Hematopoietic multipotent progenitor cell treated with erythropoietin and hydrocortisone succinate and interleukin-3 and kit ligand, for 17 days (in vitro differentiated cells): Measurements from ENCODE around the gene S1PR2.
"Not testable (repeated sequence)": the region's sequence is repeated elsewhere in the genome, so short reads cannot be mapped to it uniquely, and the experiment has no call there.

Experiments
- DNase-seq: peaks from one replicate; pipeline ENCODE4 v3.0.0-alpha.2; 2015; ENCODE audit warnings: low spot score

Gene S1PR2

GRCh38 chr19:10254244-10254643 lies 23.1 kb upstream of the S1PR2 start:
- DNase-seq = no peak

DNA sequence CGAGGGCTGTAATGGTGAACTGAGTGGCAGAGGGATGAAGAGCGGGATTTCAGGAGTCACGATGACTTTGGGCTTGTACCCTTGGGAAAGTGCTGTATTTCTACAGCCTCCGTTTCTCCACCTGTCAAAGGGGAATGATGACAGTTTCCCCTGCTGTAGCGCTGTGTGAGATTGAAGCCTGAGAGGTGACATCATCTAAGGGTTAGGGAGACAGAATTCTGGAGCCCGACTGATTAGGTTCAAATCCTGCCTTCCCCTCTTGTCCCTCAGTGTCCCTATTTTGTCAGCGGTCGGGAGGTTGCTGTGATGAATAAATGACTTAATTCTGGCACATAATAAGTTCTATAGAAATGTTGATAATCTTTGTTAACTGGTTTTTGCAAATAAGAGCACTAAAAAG lies 21.6 kb upstream of the S1PR2 start:
- DNase-seq = no peak

GRCh38 chr19:10251792-10252694 lies 20.9 kb upstream of the S1PR2 start, which contains the start of gene MRPL4:
TSS of gene MRPL4 (plus strand) at chr19:10252214. CDS start at chr19:10252254, 40 bp downstream.
- peak; percentile 98 for DNase-seq

GRCh38 chr19:10246511-10246910 lies 15.4 kb upstream of the S1PR2 start:
- no peak for DNase-seq

DNA sequence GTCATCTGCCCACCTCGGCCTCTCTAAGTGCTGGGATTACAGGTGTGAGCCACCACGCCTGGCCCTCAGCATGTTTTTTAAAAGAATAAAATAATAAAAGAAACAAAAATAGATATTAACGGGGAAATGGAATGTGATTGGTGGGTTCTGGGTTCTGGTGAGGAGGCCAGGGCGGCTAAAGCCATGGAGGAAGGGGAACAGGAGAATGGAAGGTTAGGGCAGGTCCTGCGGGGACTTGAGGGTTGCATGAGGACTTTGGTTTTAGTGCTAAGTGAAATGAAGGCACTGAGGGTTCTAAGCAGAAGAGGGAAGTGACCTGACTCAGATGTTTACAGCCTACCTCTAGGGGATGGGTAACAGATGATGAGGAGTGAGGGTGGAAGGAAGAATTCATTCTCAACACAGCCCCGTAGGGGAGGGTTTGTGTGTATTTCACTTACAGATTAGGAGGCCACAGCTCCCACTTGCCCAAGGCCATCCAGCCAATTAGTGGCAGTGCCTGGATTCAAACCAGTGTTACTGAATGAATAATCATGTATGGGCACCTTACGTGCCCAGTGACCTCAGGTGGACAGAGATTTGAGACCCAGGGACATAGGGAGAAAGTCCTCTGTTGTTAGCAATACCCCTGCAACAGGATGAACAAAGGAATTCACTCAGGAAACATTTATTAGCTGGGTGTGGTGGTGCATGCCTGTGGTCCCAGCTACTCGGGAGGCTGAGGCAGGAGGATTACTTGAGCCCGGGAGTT lies 14.2 kb upstream of the S1PR2 start:
- DNase-seq = no peak

- DNase-seq = no peak
Observed at GRCh38 chr19:10243606-10244005, 12.5 kb upstream of the S1PR2 start.

GRCh38 chr19:10241826-10242449 lies 10.8 kb upstream of the S1PR2 start:
- DNase-seq = not testable (repeated sequence)

DNA sequence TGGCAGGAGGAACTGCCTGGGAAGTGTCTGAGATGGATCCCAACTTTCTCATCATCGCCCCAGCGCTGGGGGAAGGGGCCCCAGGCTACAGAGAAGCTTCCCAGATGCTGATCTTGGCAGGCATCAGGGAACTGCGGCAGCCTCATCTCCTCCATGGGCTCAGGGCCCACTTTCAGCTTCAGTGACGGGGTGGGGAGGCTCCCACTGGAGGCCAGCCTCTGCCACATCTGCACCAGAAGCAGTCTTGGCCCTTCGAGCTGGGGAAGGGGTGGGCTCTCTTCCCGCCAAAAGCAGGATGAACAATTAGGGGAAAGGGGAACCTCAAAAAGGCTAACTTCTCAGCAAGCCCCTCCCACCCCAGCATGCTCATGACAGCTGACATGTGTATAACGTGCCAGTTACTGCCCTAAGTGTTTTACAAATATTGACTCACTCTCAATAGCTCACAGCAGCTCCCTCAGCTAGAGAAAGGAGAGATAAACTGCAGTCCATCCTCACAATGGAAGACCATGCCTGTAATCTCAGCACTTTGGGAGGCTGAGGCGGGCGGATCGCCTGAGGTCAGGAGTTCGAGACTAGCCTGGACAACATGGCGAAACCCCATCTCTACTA lies 7.1 kb upstream of the S1PR2 start:
- no peak for DNase-seq

DNA sequence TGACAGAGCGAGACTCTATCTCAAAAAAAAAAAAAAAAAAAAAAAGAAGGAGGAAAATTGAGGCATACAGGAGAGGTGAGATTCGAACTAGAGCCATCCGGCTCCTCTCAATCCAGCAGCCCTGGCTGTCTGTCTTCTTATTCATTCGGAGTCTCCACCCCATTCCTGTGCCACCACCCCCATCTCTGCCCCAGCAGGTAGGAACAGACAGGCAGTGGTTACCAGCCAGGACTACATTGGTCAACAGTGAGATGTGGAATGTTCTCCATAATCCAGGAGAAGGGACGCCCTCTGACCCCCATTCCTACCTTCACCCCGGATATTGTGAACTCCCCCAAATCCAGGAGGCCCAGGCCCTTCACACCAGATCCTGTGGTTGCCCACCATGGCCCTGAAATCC lies 6.6 kb upstream of the S1PR2 start:
- DNase-seq = no peak

- not testable (repeated sequence) for DNase-seq
Observed at GRCh38 chr19:10235409-10235808, 4.3 kb upstream of the S1PR2 start.

DNA sequence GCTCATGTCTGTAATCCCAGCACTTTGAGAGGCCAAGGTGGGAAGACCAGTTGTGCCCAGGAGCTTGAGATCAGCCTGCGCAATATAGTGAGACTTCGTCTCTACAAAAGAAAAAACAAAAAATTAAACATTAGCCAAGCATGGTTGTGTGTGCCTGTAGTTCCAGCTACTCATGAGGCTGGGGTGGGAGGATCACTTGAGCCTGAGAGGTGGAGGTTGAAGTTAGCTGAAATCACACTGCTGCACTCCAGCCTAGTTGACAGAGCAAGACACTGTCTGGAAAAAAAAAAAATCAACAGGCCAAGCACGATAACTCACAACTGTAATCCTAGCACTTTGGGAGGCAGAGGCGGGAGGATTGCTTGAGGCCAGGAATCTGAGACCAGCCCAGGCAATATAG lies 3.9 kb upstream of the S1PR2 start:
- DNase-seq = no peak

DNA sequence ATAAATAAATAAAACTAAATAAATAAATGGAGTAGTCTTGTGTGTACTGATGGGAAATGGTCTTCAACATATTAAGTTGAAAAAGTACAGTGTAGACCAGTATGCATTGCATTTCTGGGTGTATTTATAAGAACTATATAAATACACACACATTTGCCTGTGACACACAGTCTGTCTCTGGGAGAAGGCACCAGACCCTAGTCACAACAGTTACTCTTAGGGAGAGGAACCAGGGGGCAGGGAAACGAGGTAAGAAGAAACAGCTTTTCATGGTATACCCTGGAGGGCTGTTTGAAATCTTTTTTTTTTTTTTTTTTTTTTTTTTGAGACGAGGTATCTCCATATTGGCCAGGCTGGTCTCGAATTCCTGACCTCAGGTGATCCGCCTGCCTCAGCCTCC lies 2.8 kb upstream of the S1PR2 start:
- DNase-seq = no peak

GRCh38 chr19:10231612-10232228 lies 589 bp upstream of the S1PR2 start:
- DNase-seq = no peak

DNA sequence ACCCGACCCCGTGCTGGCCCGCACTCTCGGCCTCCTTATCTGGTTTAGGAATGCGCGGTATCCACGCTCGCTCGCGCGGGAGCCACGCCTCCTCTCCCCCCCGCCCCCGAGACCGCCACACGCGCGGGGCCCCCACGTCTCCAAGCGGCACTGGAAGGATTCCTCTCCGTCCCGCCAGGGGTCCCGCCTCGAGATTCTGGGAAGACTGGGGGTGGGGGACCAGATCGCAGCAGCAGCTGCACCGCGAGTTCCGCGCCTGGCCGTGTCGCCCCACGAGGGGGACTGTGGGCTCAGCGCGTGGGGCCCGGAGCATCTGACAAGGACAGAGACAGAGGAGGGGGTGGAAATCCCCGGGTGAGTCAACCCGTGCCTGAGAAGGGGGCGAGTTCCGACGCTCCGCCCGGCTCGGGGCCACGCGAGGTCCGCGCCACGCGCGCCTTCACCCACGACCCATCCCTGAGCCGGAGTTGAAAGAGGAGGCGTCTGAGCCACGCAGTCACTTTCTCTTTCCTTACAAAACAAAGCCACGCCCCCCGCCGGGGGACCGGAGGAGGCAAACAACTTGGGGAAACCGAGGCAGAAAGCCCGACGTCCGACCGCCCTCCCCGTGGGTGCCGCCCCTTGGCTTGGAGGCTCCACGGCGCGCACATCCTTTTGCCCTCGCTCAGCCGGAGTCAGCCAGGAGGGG lies 814 bp downstream of the S1PR2 start:
- no peak for DNase-seq

- peak; percentile 13 for DNase-seq
Observed at GRCh38 chr19:10228920-10229319, 2.2 kb downstream of the S1PR2 start.

DNA sequence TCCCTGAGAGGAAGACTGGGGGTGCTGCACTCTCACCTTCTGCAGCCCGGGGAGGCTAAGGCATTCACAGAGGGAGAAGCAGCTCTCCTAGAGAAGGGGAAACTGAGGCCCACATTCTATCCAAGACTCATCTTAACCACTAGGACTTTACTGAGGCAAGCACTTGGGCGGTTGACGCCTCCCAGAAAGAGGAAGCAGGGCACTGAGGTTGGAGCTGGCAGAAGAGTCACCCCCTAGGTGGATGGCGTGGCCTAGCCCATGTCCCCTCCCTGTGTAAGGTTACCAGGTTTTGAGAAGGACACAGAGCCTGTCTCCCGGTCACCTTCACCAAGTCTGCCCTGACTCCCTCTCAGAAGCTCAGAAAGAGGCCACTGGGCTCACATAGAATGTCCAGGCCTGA lies 2.7 kb downstream of the S1PR2 start:
- no peak for DNase-seq

GRCh38 chr19:10227026-10227971 lies 3.8 kb downstream of the S1PR2 start:
- no peak for DNase-seq

DNA sequence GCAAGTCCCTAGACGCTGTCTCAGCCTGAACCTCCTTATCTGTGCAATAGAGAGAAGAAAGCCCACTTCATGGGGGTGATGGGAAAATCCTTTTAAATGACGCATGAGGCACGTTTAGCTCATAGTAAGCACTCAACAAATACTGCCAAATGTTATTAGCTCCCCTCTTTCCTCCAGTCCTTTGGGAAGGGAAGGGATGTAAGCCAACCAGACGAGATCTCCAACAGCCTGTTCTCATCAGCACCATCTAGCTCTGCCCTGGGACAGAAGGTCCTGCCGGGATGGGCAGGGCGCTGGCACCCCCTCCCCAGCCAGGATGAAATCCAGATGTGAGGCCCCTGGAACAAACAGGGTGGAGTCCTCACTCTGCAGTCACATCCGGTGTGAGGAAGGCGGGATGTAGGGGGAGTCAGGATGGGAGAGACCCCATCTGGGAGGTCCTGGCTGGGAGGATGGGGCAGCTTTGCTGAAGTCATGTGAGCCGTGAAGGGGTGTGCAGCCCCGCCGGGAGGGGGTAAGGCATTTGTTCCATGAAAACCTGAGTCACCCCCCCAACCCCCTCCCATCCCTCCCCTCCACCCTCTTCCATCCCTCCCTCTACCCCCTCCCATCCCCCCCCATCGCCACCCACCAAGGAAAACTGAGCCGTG lies 4.6 kb downstream of the S1PR2 start:
- no peak for DNase-seq

- DNase-seq = no peak
Observed at GRCh38 chr19:10226021-10226375, 5.1 kb downstream of the S1PR2 start.

DNA sequence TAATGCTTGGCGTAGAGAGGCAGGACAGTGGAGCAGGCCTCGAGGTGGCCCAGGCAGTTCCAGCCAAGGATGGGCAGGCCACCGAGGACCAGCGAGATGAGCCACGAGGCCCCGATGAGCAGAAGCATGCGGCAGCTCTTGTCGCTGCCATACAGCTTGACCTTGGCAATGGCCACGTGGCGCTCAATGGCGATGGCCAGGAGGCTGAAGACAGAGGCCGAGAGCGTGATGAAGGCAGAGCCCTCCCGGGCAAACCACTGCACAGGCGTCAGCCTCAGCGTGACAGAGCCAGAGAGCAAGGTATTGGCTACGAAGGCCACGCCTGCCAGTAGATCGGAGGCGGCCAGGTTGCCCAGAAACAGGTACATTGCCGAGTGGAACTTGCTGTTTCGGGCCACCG lies 6.8 kb downstream of the S1PR2 start:
- no peak for DNase-seq
